ENCODE results near the gene TMEM181.
"Not testable (repeated sequence)": the region's sequence is repeated elsewhere in the genome, so short reads cannot be mapped to it uniquely, and the experiment has no call there.

The TMEM181 gene

DNA sequence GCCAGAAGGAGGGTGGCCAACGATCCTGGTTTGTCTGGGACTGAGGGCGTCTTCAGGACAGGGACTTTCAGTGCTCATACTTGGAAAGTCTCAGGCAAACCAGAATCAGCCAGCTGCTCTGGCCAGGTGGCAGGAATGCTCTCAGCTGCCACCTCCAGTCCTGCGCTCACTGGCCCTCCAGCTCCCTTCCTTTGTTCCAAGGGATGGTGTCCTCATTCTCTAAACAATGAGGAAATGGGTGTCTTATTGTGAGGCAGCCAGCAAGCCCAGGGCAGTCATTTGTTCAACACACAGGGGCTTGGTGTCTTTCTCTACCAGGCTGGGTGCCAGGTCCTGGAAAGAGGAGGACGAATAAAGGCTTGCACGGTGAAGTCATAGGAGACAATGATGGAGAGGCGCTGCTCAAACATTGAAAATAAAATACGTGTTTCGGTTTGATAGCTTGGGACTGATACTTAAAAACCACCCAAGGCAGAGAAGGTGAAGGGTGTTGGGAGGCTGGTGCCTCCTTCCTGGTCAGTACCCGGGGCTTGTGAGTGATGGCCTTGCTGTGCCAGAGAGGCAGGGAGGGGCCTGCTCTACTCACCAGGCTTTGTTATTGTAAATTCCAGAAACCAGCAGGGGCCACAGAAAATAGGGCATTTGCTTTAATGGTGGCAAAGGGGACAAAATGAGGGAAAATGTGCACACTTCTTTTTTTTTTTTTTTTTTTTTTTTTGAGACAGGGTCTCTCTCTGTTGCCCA, 11.3 kb upstream of the TMEM181 start:
- H3K36me3 ChIP-seq = no peaks in the 10 kb centered on the region
- no peaks in the 10 kb centered on the region for H3K27me3 ChIP-seq
- no peak overlapping the region for H3K27ac ChIP-seq
- TF ChIP-seq CTCF (IDR thresholded peaks at IDR 0.05) = no peak
- no peak overlapping the region for H3K4me3 ChIP-seq
- DNase-seq = no peak
- H3K9me3 ChIP-seq = no peaks in the 10 kb centered on the region
- intact Hi-C loops (cut with DNase I; ENCODE audit: low total_unique reads) = no loop called here
- H3K4me1 ChIP-seq = no peaks in the 10 kb centered on the region

- H3K9me3 ChIP-seq = no peaks in the 10 kb centered on the region
- no peak overlapping the region for H3K4me3 ChIP-seq
- no peaks in the 10 kb centered on the region for H3K27me3 ChIP-seq
- DNase-seq = no peak
- H3K4me1 ChIP-seq = no peaks in the 10 kb centered on the region
- no peak overlapping the region for H3K27ac ChIP-seq
- H3K36me3 ChIP-seq = no peaks in the 10 kb centered on the region
- intact Hi-C loops (cut with DNase I; ENCODE audit: low total_unique reads) = no loop called here
- TF ChIP-seq CTCF (IDR thresholded peaks at IDR 0.05) = no peak
Measured at GRCh38 chr6:158552055-158552795, 7.7 kb upstream of the TMEM181 start.

DNA sequence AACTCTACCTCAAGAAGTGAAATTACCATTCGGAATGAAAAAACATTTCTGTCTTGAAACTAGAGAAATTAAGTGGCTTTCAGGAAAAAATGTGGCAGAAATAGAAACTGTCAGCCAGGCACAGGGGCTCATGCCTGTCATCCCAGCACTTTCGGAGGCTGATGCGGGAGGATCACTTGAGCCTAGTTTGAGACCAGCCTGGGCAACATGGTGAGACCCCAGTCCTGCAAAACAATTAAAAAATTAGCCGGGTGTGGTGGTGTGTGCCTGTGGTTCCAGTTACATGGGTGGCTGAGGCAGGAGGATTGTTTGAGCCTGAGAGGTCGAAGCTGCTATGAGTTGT, 7.1 kb upstream of the TMEM181 start:
- Histone ChIP-seq H3K36me3 (no peaks in the 10 kb centered on the region), H3K9me3 (no peaks in the 10 kb centered on the region), H3K27me3 (no peaks in the 10 kb centered on the region), H3K27ac (no peak overlapping the region), H3K4me1 (no peaks in the 10 kb centered on the region), H3K4me3 (no peak overlapping the region)
- no peak for DNase-seq
- no peak for TF ChIP-seq CTCF (IDR thresholded peaks at IDR 0.05)
- intact Hi-C loops (cut with DNase I; ENCODE audit: low total_unique reads) = no loop called here

GRCh38 chr6:158554611-158555361, 5.1 kb upstream of the TMEM181 start:
- Histone ChIP-seq H3K36me3 (no peaks in the 10 kb centered on the region), H3K4me3 (no peak overlapping the region), H3K4me1 (peaks cover 0 to 5% (median 2%) of the 10 kb centered on the region in 4 donors), H3K9me3 (no peaks in the 10 kb centered on the region), H3K27me3 (no peaks in the 10 kb centered on the region), H3K27ac (no peak overlapping the region)
- intact Hi-C loops (cut with DNase I; ENCODE audit: low total_unique reads) = no loop called here
- TF ChIP-seq CTCF (IDR thresholded peaks at IDR 0.05) = no peak
- no peak for DNase-seq

- Histone ChIP-seq H3K9me3 (no peaks in the 10 kb centered on the region), H3K4me3 (no peak overlapping the region), H3K36me3 (no peaks in the 10 kb centered on the region), H3K4me1 (peaks cover 0 to 8% (median 5%) of the 10 kb centered on the region in 4 donors), H3K27ac (no peak overlapping the region), H3K27me3 (no peaks in the 10 kb centered on the region)
- intact Hi-C loops (cut with DNase I; ENCODE audit: low total_unique reads) = no loop called here
- no peak for DNase-seq
- no peak for TF ChIP-seq CTCF (IDR thresholded peaks at IDR 0.05)
Measured at GRCh38 chr6:158556113-158556512, 3.8 kb upstream of the TMEM181 start.

GRCh38 chr6:158557110-158557509, 2.8 kb upstream of the TMEM181 start:
- intact Hi-C loops (cut with DNase I; ENCODE audit: low total_unique reads); H3K4me3 ChIP-seq; H3K27ac ChIP-seq: not testable (repeated sequence)

More at GRCh38 chr6:158557110-158557509, 2.8 kb upstream of the TMEM181 start:
- H3K36me3 ChIP-seq, H3K9me3 ChIP-seq, DNase-seq, H3K27me3 ChIP-seq: not testable (repeated sequence)
- peaks cover 0 to 18% (median 15%) of the 10 kb centered on the region in 4 donors for H3K4me1 ChIP-seq
